Activated CD4-positive, alpha-beta T cell treated with anti-CD3 and anti-CD28 coated beads, Interleukin-2, amount 50 U/mL, for 4 hours (primary cell): Measurements from ENCODE around the gene SPARC.
"Not testable (repeated sequence)": the region's sequence is repeated elsewhere in the genome, so short reads cannot be mapped to it uniquely, and the experiment has no call there.

Source experiments
- DNase-seq, 2 experiments: peaks; one replicate each; pipeline ENCODE4 v3.0.0-alpha.2; 2020

The SPARC gene

GRCh38 chr5:151686674-151687407 lies at the start of gene SPARC:
Gene SPARC, minus strand, starts transcription at chr5:151686915. Its CDS starts 10,727 bp downstream, at chr5:151676188.
- DNase-seq: no peak

GRCh38 chr5:151735646-151736045 lies 48.9 kb upstream of the SPARC start:
- no peak for DNase-seq

- no peak for DNase-seq
Measured at GRCh38 chr5:151734064-151734408, 47.3 kb upstream of the SPARC start.

GRCh38 chr5:151733358-151734063 lies 46.8 kb upstream of the SPARC start:
- no peak for DNase-seq

GRCh38 chr5:151730381-151730780 lies 43.7 kb upstream of the SPARC start:
- DNase-seq: no peak

GRCh38 chr5:151729597-151729996 lies 42.9 kb upstream of the SPARC start:
- not testable (repeated sequence) for DNase-seq

GRCh38 chr5:151724360-151724759 lies 37.6 kb upstream of the SPARC start:
- DNase-seq: no peak

GRCh38 chr5:151722546-151722945 lies 35.8 kb upstream of the SPARC start:
- no peak for DNase-seq

- DNase-seq: no peak
Measured at GRCh38 chr5:151721812-151722391, 35.2 kb upstream of the SPARC start.

GRCh38 chr5:151721087-151721646 lies 34.5 kb upstream of the SPARC start:
- DNase-seq: no peak

- no peak for DNase-seq
Measured at GRCh38 chr5:151720215-151720614, 33.5 kb upstream of the SPARC start.

- DNase-seq: no peak
Measured at GRCh38 chr5:151719228-151720000, 32.7 kb upstream of the SPARC start.

- no peak for DNase-seq
Measured at GRCh38 chr5:151718646-151719045, 31.9 kb upstream of the SPARC start.

GRCh38 chr5:151718153-151718552 lies 31.4 kb upstream of the SPARC start:
- no peak for DNase-seq

GRCh38 chr5:151717416-151717815 lies 30.7 kb upstream of the SPARC start:
- no peak for DNase-seq

- DNase-seq: no peak
Measured at GRCh38 chr5:151709109-151709735, 22.5 kb upstream of the SPARC start.

- DNase-seq: no peak
Measured at GRCh38 chr5:151708126-151708525, 21.4 kb upstream of the SPARC start.

- DNase-seq: no peak
Measured at GRCh38 chr5:151707567-151707966, 20.9 kb upstream of the SPARC start.

GRCh38 chr5:151706906-151707305 lies 20.2 kb upstream of the SPARC start:
- no peak for DNase-seq

GRCh38 chr5:151703780-151704179 lies 17.1 kb upstream of the SPARC start:
- DNase-seq: no peak

GRCh38 chr5:151703227-151703626 lies 16.5 kb upstream of the SPARC start:
- DNase-seq: no peak

GRCh38 chr5:151700820-151701219 lies 14.1 kb upstream of the SPARC start:
- DNase-seq: no peak

GRCh38 chr5:151700296-151700695 lies 13.6 kb upstream of the SPARC start:
- no peak for DNase-seq
